ENCODE measurements around the gene CDC45.
A peak's percentile ranks its signal among the peaks of the same experiment; 100 is the strongest.
"Not testable (repeated sequence)": the region's sequence is repeated elsewhere in the genome, so short reads cannot be mapped to it uniquely, and the experiment has no call there.

The CDC45 gene, protein sequence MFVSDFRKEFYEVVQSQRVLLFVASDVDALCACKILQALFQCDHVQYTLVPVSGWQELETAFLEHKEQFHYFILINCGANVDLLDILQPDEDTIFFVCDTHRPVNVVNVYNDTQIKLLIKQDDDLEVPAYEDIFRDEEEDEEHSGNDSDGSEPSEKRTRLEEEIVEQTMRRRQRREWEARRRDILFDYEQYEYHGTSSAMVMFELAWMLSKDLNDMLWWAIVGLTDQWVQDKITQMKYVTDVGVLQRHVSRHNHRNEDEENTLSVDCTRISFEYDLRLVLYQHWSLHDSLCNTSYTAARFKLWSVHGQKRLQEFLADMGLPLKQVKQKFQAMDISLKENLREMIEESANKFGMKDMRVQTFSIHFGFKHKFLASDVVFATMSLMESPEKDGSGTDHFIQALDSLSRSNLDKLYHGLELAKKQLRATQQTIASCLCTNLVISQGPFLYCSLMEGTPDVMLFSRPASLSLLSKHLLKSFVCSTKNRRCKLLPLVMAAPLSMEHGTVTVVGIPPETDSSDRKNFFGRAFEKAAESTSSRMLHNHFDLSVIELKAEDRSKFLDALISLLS

DNA sequence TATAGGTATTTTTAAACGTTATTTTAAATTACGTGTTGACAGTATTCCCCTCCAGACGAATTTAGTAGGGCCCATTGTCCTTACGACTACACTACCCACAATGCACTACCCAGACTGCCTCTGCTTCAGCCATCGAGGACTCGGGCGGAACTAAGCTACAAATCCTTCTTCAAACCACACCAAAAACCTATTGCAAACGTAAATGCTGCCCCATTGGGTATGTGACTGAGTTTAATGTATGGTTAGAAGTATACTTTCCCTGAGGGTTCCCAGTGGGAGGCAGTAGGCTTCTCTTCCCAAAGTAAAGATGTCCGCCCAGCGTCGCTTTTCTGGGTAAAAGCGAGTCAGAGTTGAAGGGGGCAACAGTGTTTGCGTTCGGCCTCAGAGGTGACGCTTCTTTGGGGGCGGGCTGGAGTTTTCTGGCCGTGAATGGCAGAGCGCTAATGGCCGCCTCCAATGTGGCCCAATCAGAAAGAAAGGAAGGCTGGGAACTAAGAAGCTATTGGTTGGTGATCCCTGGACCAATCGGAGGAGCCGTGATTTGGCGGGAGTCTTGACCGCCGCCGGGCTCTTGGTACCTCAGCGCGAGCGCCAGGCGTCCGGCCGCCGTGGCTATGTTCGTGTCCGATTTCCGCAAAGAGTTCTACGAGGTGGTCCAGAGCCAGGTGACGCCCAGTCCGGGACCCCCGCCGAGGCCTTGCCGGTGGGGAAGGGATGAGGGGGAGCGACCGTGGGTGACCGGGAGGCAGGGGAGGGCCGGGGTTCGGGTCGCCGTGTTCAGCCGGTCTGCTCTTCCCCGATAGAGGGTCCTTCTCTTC is at the start of gene CDC45:
CDC45 (plus strand) TSS at position 566 of the 818 bp plus-strand sequence; CDS start at position 615, 49 bp downstream.
- peak; percentile 73 to 99 (median 96) for DNase-seq

DNA sequence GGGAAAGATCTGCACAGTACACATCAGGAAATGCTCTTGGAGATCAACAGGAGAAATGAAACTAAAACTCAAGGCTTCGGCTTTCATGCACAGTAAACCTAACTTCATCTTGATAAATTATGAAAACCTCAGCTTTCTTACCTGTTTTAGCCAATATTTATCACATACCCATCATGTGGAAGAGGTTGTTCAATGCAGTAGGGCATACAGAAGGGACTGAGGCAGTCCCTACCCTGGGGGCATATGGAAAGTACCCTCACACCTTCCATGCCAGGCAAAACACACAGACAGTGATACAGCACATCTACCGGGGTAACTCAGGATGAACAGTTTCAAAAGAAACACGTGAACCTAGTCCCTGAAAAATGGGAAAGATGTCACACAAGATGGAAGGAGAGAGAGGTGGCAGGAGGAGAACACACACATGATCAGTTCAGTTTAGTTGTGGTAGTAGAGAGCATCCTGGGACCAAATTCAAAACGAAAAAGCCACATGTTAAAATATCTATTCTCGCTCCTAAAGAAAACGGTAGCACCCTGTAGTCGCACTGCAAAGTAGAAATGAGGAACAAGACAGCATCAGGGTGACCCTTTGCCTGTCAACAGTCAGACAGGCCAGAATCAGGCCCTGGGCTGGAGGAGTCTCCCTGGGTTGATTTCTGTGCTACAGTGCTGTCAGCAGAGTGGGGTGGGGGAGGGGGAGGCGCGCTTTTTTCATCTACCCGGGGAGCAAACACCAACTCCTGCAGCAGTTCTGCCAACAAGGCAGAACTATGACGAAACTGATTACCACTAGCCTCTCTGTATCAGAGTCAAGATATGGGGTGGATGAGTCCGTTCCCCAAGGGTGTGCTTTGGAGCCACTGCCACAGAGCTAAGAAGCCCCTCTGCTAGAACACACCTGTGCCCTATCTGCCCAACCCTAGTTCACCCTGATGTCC is 49.5 kb upstream of the CDC45 start:
- DNase-seq = peak in 6 of 56 donors; percentile 7 to 42 (median 16)

DNA sequence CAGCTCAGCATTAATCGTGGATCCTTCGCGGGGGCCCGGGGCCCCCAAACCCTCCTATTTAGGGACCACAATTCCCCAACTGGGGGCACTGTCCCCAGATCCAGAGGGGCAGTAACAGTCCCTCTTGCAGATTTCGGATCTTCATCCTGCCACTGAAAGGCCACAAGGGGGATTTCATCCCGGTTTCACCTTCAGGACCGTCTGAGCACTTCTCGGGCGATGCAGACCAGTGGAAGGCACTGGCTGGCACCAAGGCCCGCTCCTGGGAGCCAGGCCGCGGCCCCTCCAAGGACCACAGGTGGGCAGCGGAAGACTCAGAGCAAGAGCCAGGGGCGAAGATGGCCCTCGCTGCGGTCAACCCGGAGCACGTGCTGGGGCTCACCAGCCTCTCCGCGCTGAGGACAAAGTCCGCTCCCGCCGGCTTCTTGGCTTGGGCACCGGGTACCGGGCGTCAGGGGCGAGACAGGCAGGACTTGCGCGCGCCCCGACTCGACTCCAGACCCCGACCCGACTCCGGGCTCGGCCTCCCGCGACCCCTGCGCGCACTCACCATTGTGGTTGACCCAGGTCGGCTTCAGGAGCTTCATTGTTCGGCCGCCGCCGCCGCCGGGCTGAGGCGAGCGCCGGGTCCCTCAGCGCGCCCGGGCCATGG is 48.7 kb upstream of the CDC45 start:
- DNase-seq = peak in 6 of 56 donors; percentile 14 to 46 (median 28)

DNA sequence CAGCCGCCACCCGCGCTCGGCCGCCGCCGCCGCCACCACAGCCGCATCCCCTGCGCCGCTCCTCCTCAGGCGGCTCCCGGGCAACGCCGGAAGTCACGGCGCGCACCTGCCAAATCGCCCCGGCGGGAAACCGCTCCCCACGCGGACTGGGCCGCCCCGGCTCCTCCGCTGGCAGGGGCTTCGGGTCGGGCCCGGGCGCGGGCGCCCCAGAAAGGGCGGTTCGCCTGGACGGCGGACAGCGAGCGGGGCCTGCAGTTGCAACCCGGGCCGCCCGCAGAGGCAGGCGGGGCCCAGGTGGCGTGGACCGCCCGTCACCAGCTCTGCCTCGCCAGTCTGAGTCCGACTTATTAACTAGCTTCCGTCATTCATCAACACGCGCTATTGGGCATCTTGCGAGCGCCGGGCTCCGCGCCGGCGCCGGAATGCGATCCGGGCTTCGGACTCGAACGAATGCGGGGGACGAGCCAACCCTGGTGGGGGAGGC is 48.0 kb upstream of the CDC45 start, which contains the start of gene HIRA:
HIRA (minus strand) TSS at position 85 of the 484 bp plus-strand sequence. CDS start 257 bp downstream, outside the sequence.
- DNase-seq = peak in 53 of 56 donors; percentile 19 to 94 (median 79)

DNA sequence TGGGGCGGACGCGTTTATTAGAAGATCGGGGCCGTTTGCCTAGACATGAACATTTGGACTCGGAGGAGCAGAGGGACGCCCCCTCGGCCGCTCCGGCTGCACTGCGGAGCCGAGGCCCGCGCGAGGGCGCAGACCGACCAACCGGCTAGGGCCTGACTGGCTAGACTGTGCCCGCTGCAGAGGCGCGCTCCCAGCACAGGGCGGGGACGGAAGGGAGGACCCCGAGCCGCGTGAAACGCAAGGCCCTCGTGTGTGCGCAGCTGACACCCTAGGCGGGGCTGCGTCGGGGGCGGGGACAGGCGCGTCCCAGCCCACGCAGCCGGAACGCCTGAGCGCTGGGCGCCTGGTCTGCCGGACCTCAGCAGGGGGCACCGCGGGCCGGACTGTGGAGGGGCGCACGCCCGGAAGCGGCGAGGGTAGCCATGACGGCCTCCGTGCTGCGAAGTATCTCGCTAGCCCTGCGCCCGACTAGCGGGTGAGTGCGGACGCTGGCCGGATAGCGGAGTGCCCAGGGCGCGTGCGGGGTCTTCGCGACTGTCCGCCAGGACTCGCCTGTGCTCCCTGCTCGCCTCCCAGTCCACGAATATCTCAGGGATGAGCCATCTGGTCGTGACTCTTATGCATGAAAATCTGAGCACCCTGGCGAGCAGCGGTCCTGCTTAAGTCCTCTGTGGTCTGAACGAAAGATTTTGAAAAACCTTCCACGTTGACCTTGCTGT is 47.4 kb upstream of the CDC45 start, which contains the start of gene MRPL40:
MRPL40 (plus strand) TSS at position 413 of the 719 bp plus-strand sequence; CDS start at position 423, 10 bp downstream.
- DNase-seq = peak; percentile 75 to 97 (median 91)

- no peak for DNase-seq
These were observed 45.3 kb upstream of the CDC45 start for GRCh38 chr22:19434401-19434800.

GRCh38 chr22:19434829-19435580 is 44.7 kb upstream of the CDC45 start:
- no peak for DNase-seq

DNA sequence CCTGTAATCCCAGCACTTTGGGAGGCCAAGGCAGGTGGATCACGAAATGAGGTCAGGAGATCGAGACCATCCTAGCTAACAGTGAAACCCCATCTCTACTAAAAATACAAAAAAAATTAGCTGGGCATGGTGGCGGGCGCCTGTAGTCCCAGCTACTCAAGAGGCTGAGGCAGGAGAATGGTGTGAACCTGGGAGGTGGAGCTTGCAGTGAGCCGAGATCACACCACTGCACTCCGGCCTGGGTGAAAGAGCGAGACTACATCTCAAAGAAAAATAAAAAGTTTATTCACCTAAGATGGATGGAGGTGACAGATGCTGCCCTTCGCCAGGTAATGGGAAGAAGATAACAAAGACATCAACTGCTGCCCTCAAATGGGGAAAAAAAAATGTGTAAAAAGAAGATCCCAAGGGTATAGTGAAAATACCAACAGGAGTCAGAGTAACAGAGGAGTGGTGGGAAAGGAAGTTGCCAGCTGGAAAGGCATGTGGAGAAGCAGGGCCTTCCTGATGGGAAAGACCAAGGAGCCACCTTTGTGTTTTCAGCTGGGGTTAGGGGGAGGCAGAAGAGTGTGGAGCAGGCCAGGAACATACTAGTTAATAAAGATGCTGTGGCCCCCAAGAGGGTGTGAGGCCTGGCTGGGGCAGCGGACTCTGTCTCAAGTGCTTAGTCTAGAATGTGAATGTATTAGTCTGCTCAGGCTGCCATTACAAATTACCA is 43.1 kb upstream of the CDC45 start:
- not testable (repeated sequence) for DNase-seq

DNA sequence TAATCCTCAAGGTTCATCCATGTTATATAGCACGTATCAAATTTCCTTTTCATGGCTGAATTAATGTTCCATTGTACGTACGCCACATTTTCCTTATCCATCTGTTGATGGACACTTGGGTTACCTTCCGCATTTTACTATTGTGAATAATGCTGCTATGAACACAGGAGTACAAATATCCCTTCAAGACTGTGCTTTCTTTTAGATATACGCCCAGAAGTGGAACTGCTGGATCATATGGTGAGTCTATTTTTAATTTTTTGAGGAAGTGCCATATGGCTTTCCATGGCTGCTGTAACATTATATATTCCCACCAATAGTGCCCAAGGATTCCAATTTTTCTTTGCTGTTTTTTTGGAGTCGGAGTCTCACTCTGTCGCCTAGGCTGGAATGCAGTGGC is 41.4 kb upstream of the CDC45 start:
- no peak for DNase-seq

DNA sequence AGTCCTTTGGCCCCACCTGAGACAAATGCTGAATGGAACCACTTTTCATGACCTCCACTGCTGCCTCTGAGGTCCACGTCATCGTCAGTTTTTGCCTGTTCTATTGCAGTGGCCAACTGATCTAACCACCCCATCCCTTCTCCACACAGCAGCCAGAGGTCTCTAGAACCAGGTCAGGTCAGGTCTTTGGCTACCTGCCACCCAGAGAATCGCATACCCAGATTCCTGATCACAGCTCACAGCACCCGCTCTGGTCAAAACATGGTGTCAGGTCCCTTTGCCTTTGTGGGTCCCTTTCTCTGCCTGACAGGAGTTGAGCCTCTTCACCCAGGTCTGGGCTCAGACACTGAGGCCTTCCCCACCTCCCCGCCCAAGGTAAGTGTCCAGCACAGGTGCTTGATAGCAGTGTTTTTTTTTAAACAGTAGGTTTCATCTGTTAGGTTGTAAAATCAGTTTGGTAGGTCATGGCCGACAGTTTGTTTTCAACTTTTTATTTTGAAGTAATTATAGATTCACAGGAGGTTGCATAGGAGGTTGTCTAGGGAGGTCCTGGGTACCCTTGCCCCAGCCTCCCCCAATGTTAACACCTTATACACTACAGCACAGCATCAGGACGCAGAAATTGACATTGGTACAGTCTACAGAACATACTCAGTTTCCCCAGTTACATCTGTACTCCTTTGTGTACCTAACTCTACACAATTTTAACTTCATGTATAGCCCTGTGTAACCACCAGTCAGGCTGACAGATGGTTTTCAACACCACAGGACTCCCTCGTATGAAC is 39.1 kb upstream of the CDC45 start:
- DNase-seq = no peak

DNA sequence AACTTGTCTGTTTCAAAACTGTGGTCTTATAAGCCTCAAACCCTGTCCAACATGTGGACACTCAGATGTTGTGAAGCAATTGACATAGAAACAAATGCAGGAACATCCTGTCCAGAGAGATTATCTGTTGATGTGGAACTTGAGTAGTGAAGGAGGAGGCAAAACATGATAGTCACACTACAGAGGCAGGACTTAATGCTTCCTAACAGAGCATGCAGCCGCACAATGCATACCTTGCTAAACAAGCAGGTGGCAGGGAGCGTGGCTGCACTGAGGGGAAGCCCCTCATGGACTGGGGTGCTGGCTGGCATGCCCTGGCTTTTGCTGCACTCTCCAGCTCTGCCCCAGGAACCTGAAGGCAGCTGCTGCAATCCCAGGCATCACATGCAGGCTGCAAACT is 37.6 kb upstream of the CDC45 start:
- no peak for DNase-seq

DNA sequence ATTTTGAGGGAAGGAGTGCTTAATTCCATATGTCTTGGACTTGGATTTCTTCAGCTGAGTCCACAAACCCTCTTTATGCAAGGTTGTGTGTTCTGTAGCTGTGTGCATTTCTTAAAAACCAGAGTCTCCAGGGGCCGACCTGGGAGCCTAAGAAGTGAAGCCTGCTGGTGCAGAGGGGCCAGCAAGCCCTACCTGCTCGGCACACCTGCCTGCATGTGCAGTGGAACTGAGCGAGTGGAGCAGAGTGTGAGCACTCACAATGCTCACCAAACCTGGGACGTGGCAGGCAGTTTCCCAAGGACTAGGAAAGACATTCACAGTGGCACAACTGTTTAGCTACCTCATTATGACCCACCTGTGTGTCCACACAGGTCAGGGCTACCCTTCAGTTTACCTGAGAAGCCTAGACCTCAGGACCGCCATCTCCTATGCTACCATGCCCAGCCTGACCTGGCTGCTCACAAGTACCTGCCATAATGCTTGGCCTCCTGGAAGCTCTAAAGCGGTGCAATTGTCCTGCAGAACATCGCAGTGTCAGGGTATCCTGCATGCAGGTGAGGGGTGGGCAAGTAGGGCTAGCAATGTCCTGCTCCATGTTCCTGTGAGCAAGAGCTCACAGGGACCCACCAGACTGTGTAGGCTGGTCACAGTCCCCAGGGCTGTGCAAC is 36.0 kb upstream of the CDC45 start:
- no peak for DNase-seq

GRCh38 chr22:19445279-19445982 is 34.3 kb upstream of the CDC45 start:
- not testable (repeated sequence) for DNase-seq

DNA sequence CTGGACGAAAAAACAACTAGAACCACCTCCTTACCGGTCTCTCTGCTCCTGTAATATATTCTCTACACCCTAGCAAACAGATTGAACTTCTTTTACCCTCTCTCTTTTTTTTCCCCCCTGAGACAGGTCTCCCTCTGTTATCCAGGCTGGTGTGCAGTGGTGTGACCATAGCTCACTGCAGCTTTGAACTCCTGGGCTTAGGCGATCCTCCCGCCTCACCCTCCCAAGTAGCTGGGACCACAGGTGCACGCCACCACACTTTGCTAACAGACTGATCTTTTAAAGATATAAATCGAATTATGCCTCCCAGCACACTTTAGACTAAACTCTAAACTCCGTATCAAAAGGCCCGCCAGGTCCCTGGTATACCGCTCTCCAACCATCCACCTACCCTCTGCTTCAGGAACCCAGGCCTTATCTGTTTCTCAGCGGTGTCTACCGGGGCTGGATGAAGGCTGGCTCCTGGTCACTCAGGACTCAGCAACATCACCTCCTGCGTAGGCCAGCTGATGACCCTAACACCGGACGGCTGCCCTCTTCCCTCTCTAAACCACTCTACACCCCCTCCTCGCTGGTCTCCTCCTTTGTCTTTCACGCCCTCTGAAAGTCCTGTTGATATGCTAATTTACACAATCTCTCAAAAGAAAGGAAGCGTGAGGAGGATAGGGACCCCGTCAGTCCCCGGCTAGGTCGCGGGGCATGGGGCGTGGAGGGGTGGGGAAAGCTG is 33.0 kb upstream of the CDC45 start:
- peak in 1 of 56 donors; percentile 27 for DNase-seq

Measured in nucleus accumbens (tissue), 56 donors.